A549 (cell line): Measurements from ENCODE around the gene GNG2. TPM values are rescaled to one million over a fixed set of nuclear protein-coding genes. Genes with fewer than 3 reads are reported as not detected.

Experiments used
- ATAC-seq, 2 experiments: fragments of 200-7000 bp in 1 of 2; fragments of >200 bp in 1 of 2; cut with Nextera tagmentation in 1 of 2; cut with Tn5 transposase in 1 of 2; 3 replicates each; pipeline versions ENCODE4 v1.8.0 to v1.9.1; 2018 to 2020; ENCODE audit warnings: mild to moderate bottlenecking in 1 of 2, moderate library complexity in 1 of 2
- CTCF ChIA-PET: fragments of 300-600 bp; sonication (Branson Sonifier 250); formaldehyde crosslinking; extraction: SDS; loops from one replicate; lab custom pipeline; 2021; ENCODE audit warnings: antibody characterized with exemption, inconsistent platforms; lab: Yijun Ruan, JAX
- POLR2A ChIA-PET: fragments of 350-600 bp; formaldehyde crosslinking; extraction: SDS; loops from one replicate; lab custom pipeline; 2021; ENCODE audit warnings: antibody characterized with exemption, inconsistent platforms; lab: Yijun Ruan, JAX
- DNase-seq, 2 experiments: peaks; one replicate each; pipeline versions ENCODE4 v3.0.0 to v3.0.0-alpha.2; 2011 to 2016; ENCODE audit warnings: low read depth in 1 of 2, low spot score in 1 of 2
- FAIRE-seq: peaks from 2 replicates; lab custom pipeline; 2011; peaks lifted over from hg19 to GRCh38; lab: Jason Lieb, UNC
- H3K27ac ChIP-seq, 2 experiments: fragments of >200 bp; sonication (Bioruptor Twin); formaldehyde crosslinking; 3 replicates each; pipeline ENCODE4 v1.5.1; 2016 to 2017
- H3K4me1 ChIP-seq: fragments of >200 bp; sonication (Bioruptor Twin); formaldehyde crosslinking; 3 replicates; pipeline ENCODE4 v1.6.1; 2016
- H3K4me2 ChIP-seq: fragments of >200 bp; sonication (Bioruptor Twin); formaldehyde crosslinking; 3 replicates; pipeline ENCODE4 v1.6.1; 2016
- H3K4me3 ChIP-seq: fragments of >200 bp; sonication (Bioruptor Twin); formaldehyde crosslinking; 3 replicates; pipeline ENCODE4 v1.5.1; 2016
- H3K9me3 ChIP-seq: fragments of >200 bp; sonication (Bioruptor Twin); formaldehyde crosslinking; 3 replicates; pipeline ENCODE4 v1.6.1; 2016
- BHLHE40 ChIP-seq: IDR thresholded peaks from 2 replicates; pipeline ENCODE4 v1.6.1; 2012; ENCODE audit warnings: low read depth, low read length, inconsistent platforms
- CBX2 ChIP-seq: fragments of 200-600 bp; sonication (generic); IDR thresholded peaks from 2 replicates; pipeline ENCODE4 v1.6.1; 2016; ENCODE audit warnings: low read depth, mild to moderate bottlenecking, borderline replicate concordance
- CEBPB ChIP-seq, 2 experiments: fragments of >200 bp in 1 of 2; sonication (Bioruptor Twin) in 1 of 2; formaldehyde crosslinking in 1 of 2; IDR thresholded peaks; 2 replicates each; pipeline ENCODE4 v1.6.1; 2012 to 2016
- ESRRA ChIP-seq: fragments of 150-350 bp; IDR thresholded peaks from 2 replicates; pipeline ENCODE4 v1.6.1; 2014; ENCODE audit warnings: mild to moderate bottlenecking, low read length, borderline replicate concordance
- HDAC2 ChIP-seq: fragments of 200-600 bp; sonication (generic); IDR thresholded peaks from 2 replicates; pipeline ENCODE4 v1.6.1; 2016
- HOXB5 ChIP-seq: fragments of 250-450 bp; sonication (Bioruptor Pico); IDR thresholded peaks from 2 replicates; pipeline ENCODE4 v1.5.0; 2020; ENCODE audit warnings: mild to moderate bottlenecking, moderate library complexity
- JUN ChIP-seq, 2 experiments: fragments of >200 bp; sonication (Bioruptor Twin); formaldehyde crosslinking; IDR thresholded peaks; 2 replicates in 1 of 2; 3 replicates in 1 of 2; pipeline ENCODE4 v1.6.1; 2016 to 2017
- KDM5A ChIP-seq: fragments of 200-600 bp; sonication (generic); IDR thresholded peaks from 2 replicates; pipeline ENCODE4 v1.6.1; 2016; ENCODE audit warnings: antibody characterized with exemption, mild to moderate bottlenecking
- MAFK ChIP-seq: fragments of 450-650 bp; IDR thresholded peaks from 2 replicates; pipeline ENCODE4 v1.6.1; 2014; ENCODE audit not compliant: partially characterized antibody
- MAZ ChIP-seq: fragments of 150-350 bp; IDR thresholded peaks from 2 replicates; pipeline ENCODE4 v1.6.1; 2014; ENCODE audit warnings: antibody characterized with exemption, low read depth, low read length, borderline replicate concordance
- MYC ChIP-seq: IDR thresholded peaks from 2 replicates; pipeline ENCODE4 v1.6.1; 2012; ENCODE audit warnings: mild to moderate bottlenecking, inconsistent platforms, low read length, improper control_type of control experiment, borderline replicate concordance
- NFE2L2 ChIP-seq: fragments of 150-350 bp; conservative IDR thresholded peaks from 2 replicates; pipeline ENCODE4 v1.6.1; 2014; ENCODE audit warnings: low read length
- POLR2A ChIP-seq: IDR thresholded peaks from 2 replicates; pipeline ENCODE4 v1.6.1; 2012; ENCODE audit warnings: mild to moderate bottlenecking, low read length
- POLR2AphosphoS2 ChIP-seq: conservative IDR thresholded peaks from 2 replicates; pipeline ENCODE4 v1.6.1; 2012; ENCODE audit warnings: low read length, improper control_type of control experiment, inconsistent platforms
- RCOR1 ChIP-seq: fragments of 150-350 bp; IDR thresholded peaks from 2 replicates; pipeline ENCODE4 v1.6.1; 2014; ENCODE audit warnings: antibody characterized with exemption, low read length, low read depth
- RFX5 ChIP-seq: fragments of 450-650 bp; IDR thresholded peaks from 2 replicates; pipeline ENCODE4 v1.7.1; 2014; ENCODE audit warnings: antibody characterized with exemption, mild to moderate bottlenecking, moderate library complexity
- RNF2 ChIP-seq: fragments of 200-600 bp; sonication (generic); IDR thresholded peaks from 2 replicates; pipeline ENCODE4 v1.6.1; 2016; ENCODE audit warnings: low read depth, mild to moderate bottlenecking, antibody characterized with exemption, moderate library complexity, borderline replicate concordance
- SMC3 ChIP-seq: fragments of >200 bp; sonication (Bioruptor Twin); formaldehyde crosslinking; IDR thresholded peaks from 3 replicates; pipeline ENCODE4 v1.6.1; 2018; ENCODE audit warnings: inconsistent platforms
- SREBF2 ChIP-seq: fragments of 450-650 bp; IDR thresholded peaks from 2 replicates; pipeline ENCODE4 v1.6.1; 2014; ENCODE audit warnings: mild to moderate bottlenecking, moderate library complexity
- ZC3H11A ChIP-seq: fragments of 450-650 bp; IDR thresholded peaks from 2 replicates; pipeline ENCODE4 v1.6.1; 2014; ENCODE audit warnings: antibody characterized with exemption, mild to moderate bottlenecking
- ZSCAN20 ChIP-seq: fragments of 250-450 bp; sonication (Bioruptor Pico); IDR thresholded peaks from 2 replicates; pipeline ENCODE4 v1.8.0; 2022; ENCODE audit warnings: mild to moderate bottlenecking, moderate library complexity
- WGBS: methylation state at CpG from one replicate; pipeline ENCODE4 v1.1.6; 2017; ENCODE audit errors: missing lambda C conversion rate; 5-methylcytosine and 5-hydroxymethylcytosine counted together
- polyA plus RNA-seq, 4 experiments: library from polyadenylated mRNA; depleted of rRNA in 3 of 4; stranded (reverse); fragments of >200 nt; fragmentation: RNase III in 1 of 4; extraction: RNeasy Plus Mini Kit Qiagen cat#74134 plus additional on column Dnase treatment in 1 of 4; gene quantifications; 2 replicates in 3 of 4; 3 replicates in 1 of 4; pipeline ENCODE4 v1.2.3, GENCODE V29; 2011 to 2017
- TF ChIP-seq, protein P1 (sequence below): fragments of 200-600 bp; sonication (generic); IDR thresholded peaks from 2 replicates; pipeline ENCODE4 v1.6.1; 2016; ENCODE audit warnings: antibody characterized with exemption, mild to moderate bottlenecking, moderate library complexity
- TF ChIP-seq, protein P2 (sequence below): fragments of >200 bp; sonication (Bioruptor Twin); formaldehyde crosslinking; IDR thresholded peaks from 3 replicates; pipeline ENCODE4 v1.5.1; 2016
- TF ChIP-seq, protein P3 (sequence below): fragments of 250-450 bp; sonication (Bioruptor Pico); IDR thresholded peaks from 2 replicates; pipeline ENCODE4 v1.5.0; 2020; ENCODE audit warnings: low read depth, mild to moderate bottlenecking, moderate library complexity

Gene GNG2
- polyA plus RNA-seq, 2 of the 4 experiments (the other 2 are of a cell fraction): 2.1 to 3.0 TPM

DNA sequence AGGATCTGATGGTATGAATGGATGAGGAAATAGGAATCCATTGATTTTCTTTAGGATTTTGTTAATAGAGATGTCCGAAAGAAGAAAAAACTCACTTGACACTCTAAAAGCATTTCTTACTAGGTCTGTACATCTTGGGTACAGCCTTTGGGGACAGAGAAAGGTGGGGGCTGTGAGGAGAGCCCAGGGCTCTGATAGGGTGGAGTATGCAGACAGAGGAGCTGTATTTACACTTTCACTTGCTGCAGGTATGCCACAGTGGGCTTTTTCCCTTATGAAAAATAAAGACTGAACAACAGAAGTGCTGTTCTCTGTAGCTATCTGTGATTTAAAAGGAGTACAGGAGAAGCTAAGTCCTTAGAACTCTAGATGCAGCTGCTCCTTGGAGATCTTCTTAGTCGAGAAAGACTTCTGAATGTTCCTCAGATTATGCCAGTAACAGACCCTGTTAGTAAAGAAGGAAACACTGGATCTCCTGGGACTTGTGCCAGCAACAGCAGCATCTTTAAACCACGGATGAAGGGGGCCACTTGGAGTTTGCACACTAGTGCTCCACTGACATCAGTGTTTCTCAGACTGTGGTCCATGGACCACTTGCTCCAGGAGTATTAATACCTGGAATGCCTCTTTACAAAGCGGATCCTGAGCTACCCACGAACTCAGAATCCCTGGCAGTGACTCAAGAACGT is 109.6 kb downstream of the GNG2 start (continued):
- TF ChIP-seq, protein P1, sequence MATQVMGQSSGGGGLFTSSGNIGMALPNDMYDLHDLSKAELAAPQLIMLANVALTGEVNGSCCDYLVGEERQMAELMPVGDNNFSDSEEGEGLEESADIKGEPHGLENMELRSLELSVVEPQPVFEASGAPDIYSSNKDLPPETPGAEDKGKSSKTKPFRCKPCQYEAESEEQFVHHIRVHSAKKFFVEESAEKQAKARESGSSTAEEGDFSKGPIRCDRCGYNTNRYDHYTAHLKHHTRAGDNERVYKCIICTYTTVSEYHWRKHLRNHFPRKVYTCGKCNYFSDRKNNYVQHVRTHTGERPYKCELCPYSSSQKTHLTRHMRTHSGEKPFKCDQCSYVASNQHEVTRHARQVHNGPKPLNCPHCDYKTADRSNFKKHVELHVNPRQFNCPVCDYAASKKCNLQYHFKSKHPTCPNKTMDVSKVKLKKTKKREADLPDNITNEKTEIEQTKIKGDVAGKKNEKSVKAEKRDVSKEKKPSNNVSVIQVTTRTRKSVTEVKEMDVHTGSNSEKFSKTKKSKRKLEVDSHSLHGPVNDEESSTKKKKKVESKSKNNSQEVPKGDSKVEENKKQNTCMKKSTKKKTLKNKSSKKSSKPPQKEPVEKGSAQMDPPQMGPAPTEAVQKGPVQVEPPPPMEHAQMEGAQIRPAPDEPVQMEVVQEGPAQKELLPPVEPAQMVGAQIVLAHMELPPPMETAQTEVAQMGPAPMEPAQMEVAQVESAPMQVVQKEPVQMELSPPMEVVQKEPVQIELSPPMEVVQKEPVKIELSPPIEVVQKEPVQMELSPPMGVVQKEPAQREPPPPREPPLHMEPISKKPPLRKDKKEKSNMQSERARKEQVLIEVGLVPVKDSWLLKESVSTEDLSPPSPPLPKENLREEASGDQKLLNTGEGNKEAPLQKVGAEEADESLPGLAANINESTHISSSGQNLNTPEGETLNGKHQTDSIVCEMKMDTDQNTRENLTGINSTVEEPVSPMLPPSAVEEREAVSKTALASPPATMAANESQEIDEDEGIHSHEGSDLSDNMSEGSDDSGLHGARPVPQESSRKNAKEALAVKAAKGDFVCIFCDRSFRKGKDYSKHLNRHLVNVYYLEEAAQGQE: no peak
- TF ChIP-seq POLR2AphosphoS2 (no peak), KDM5A (no peak), SREBF2 (no peak), ZC3H11A (no peak), NFE2L2 (no peak), HDAC2 (no peak), MAFK (no peak), ZSCAN20 (CRISPR knock-in tag) (no peak)
- TF ChIP-seq, all 56 proteins: peak for 0

- 50% methylated on average over 7 of the region's 7 CpGs for WGBS
- no peak overlapping the region for H3K4me2 ChIP-seq
- TF ChIP-seq BHLHE40 (no peak), HDAC2 (no peak), MYC (no peak), CBX2 (no peak), RNF2 (no peak), HOXB5 (no peak), SREBF2 (no peak), JUN (IDR thresholded peaks at IDR 0.05) (no peak), KDM5A (no peak), RFX5 (no peak), MAZ (no peak), SMC3 (no peak), RCOR1 (no peak), POLR2A (no peak), CEBPB (IDR thresholded peaks at IDR 0.05) (no peak), ESRRA (no peak)
- TF ChIP-seq, protein P2, sequence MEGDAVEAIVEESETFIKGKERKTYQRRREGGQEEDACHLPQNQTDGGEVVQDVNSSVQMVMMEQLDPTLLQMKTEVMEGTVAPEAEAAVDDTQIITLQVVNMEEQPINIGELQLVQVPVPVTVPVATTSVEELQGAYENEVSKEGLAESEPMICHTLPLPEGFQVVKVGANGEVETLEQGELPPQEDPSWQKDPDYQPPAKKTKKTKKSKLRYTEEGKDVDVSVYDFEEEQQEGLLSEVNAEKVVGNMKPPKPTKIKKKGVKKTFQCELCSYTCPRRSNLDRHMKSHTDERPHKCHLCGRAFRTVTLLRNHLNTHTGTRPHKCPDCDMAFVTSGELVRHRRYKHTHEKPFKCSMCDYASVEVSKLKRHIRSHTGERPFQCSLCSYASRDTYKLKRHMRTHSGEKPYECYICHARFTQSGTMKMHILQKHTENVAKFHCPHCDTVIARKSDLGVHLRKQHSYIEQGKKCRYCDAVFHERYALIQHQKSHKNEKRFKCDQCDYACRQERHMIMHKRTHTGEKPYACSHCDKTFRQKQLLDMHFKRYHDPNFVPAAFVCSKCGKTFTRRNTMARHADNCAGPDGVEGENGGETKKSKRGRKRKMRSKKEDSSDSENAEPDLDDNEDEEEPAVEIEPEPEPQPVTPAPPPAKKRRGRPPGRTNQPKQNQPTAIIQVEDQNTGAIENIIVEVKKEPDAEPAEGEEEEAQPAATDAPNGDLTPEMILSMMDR: no peak
- TF ChIP-seq, protein P3, sequence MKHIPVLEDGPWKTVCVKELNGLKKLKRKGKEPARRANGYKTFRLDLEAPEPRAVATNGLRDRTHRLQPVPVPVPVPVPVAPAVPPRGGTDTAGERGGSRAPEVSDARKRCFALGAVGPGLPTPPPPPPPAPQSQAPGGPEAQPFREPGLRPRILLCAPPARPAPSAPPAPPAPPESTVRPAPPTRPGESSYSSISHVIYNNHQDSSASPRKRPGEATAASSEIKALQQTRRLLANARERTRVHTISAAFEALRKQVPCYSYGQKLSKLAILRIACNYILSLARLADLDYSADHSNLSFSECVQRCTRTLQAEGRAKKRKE (CRISPR knock-in tag): no peak
- TF ChIP-seq, all 56 proteins: peak for 0
- Histone ChIP-seq H3K4me3 (no peak overlapping the region), H3K9me3 (no peaks in the 10 kb centered on the region), H3K4me1 (no peaks in the 10 kb centered on the region), H3K27ac (no peak overlapping the region)
- ATAC-seq (no peak), FAIRE-seq (no peak), DNase-seq (no peak)
- POLR2A ChIA-PET: no interaction called here
- CTCF ChIA-PET: interaction anchor here (0.5 to 1.6 kb wide), 4 partner anchors 10 to 202 kb away, joined by 3 to 5 read pairs (median 4); no protein-coding TSS in a partner anchor
Observed at GRCh38 chr14:51972566-51972965, 112.2 kb downstream of the GNG2 start.
